Left ventricle myocardium inferior (tissue), 1 donor: ENCODE data around the gene PRICKLE2. TPM values are rescaled to one million over a fixed set of nuclear protein-coding genes. Genes with fewer than 3 reads are reported as not detected.
A peak's percentile ranks its signal among the peaks of the same experiment; 100 is the strongest.

Source experiments
- DNase-seq: peaks from one replicate; pipeline ENCODE4 v3.0.0-alpha.2; 2020
- H3K27ac ChIP-seq: fragments of 200-600 bp; replicated peaks from 2 replicates; pipeline ENCODE4 v1.8.0; 2021
- H3K27me3 ChIP-seq: fragments of 200-600 bp; 2 replicates; pipeline ENCODE4 v1.8.0; 2021; ENCODE audit warnings: low read depth
- H3K36me3 ChIP-seq: fragments of 200-600 bp; 2 replicates; pipeline ENCODE4 v1.8.0; 2021
- H3K4me1 ChIP-seq: fragments of 200-600 bp; 2 replicates; pipeline ENCODE4 v1.8.0; 2021
- H3K4me3 ChIP-seq: fragments of 200-600 bp; 2 replicates; pipeline ENCODE4 v1.8.0; 2021; ENCODE audit warnings: mild to moderate bottlenecking, moderate library complexity
- H3K9me3 ChIP-seq: fragments of 200-600 bp; replicated peaks from 2 replicates; pipeline ENCODE4 v1.8.0; 2021
- intact Hi-C: fragments of 100-400 bp; cut with micrococcal nuclease; formaldehyde crosslinking; loops from one replicate; pipeline ENCODE4 v1.11.0; 2022
- total RNA-seq: library from RNA; stranded (reverse); fragmentation: NEBNext Ultra II Directional; extraction: Animal tissue kit (Norgen Biotek cat#: 25700); gene quantifications from one replicate; pipeline ENCODE4 v1.2.1, GENCODE V29; 2021
- TF ChIP-seq, protein P1 (sequence below): fragments of 200-600 bp; IDR thresholded peaks from 2 replicates; pipeline ENCODE4 v1.8.0; 2021; ENCODE audit warnings: antibody characterized with exemption, mild to moderate bottlenecking, borderline replicate concordance
- donor health status: DM: no; HTN: yes; CAD: no; lungs with severe emphysema.

Gene PRICKLE2
- total RNA-seq, 1 donor from 2014 or later, result 8.7 TPM

DNA sequence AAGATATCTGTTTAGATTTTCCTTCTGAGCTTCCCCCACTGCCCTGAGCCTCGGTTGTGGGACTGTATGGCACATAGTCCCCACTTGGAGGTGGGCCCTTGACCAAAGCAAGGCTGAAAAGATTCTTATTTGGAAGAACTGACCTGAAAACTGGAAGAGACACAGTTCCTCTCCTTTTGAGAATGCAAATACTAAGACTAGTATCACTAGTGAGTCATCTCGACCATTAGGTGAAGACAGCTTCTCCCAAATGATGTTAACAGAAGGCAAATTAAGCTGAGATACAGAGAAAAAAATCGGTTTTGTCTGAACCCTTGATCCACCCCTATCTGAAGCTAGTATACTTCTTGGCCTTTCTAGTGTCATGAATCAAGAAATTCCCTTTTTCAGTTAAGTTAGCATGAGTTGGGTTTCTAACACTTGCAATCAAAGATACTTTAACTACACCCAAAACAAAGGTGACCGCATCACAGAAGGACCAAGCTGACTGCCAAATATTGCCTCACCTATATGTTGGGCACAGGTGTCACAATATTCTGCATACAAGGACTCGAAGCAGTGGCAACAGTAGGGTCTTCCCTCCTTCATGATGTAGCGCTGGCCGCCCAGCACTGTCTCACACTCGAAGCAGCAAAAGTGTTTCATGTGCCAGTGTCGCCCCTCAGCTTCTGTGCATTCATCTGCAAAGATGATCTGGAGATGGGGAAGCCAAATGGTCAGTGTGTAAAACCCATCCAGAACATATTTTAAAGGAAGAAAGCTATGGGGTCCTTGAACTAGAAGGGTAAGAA, 72.4 kb downstream of the PRICKLE2 start:
- Histone ChIP-seq H3K9me3 (peaks cover 8% of the 10 kb centered on the region), H3K36me3 (peaks cover 37% of the 10 kb centered on the region), H3K4me1 (peaks cover 48% of the 10 kb centered on the region), H3K27me3 (no peaks in the 10 kb centered on the region), H3K4me3 (no peak overlapping the region), H3K27ac (no peak overlapping the region)
- TF ChIP-seq, protein P1, sequence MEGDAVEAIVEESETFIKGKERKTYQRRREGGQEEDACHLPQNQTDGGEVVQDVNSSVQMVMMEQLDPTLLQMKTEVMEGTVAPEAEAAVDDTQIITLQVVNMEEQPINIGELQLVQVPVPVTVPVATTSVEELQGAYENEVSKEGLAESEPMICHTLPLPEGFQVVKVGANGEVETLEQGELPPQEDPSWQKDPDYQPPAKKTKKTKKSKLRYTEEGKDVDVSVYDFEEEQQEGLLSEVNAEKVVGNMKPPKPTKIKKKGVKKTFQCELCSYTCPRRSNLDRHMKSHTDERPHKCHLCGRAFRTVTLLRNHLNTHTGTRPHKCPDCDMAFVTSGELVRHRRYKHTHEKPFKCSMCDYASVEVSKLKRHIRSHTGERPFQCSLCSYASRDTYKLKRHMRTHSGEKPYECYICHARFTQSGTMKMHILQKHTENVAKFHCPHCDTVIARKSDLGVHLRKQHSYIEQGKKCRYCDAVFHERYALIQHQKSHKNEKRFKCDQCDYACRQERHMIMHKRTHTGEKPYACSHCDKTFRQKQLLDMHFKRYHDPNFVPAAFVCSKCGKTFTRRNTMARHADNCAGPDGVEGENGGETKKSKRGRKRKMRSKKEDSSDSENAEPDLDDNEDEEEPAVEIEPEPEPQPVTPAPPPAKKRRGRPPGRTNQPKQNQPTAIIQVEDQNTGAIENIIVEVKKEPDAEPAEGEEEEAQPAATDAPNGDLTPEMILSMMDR, result no peak
- DNase-seq, result no peak
- intact Hi-C loops, result no loop called here

- Histone ChIP-seq H3K4me3 (no peak overlapping the region), H3K9me3 (peaks cover 8% of the 10 kb centered on the region), H3K36me3 (peaks cover 38% of the 10 kb centered on the region), H3K27ac (peak overlapping the region; percentile 82), H3K4me1 (peaks cover 40% of the 10 kb centered on the region), H3K27me3 (no peaks in the 10 kb centered on the region)
- intact Hi-C loops, result no loop called here
- DNase-seq, result no peak
- TF ChIP-seq, protein P1, result no peak
These were observed 73.2 kb downstream of the PRICKLE2 start for GRCh38 chr3:64152086-64152485.

DNA sequence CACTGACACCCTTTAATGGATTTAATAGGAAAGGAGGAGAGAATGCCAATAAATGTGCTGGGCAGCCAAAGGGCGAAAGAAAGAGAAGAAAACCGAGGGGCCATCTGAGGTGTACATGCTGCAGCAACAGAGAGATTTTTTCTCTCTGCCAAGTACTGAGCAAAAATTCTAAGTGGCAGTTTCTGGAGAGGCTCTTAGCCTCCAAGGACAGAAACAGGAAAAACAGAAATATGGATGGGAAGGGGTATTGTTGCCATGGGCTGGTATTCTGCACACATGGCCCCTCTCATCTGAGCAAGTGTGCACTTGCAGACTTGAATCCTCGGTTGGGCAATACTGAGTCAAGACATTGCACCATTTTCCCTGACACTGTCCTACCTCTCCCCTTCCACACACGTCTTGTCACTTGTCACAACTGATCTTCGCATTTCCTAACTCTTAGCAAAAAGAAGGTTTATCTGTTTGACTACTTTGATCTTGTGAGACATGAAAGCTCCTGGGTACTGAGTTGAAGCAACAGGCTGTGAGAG, 73.9 kb downstream of the PRICKLE2 start:
- Histone ChIP-seq H3K4me1 (peaks cover 38% of the 10 kb centered on the region), H3K27me3 (no peaks in the 10 kb centered on the region), H3K9me3 (peaks cover 8% of the 10 kb centered on the region), H3K36me3 (peaks cover 38% of the 10 kb centered on the region), H3K27ac (peak overlapping the region; percentile 82), H3K4me3 (no peak overlapping the region)
- TF ChIP-seq, protein P1, result no peak
- intact Hi-C loops, result no loop called here
- no peak for DNase-seq

GRCh38 chr3:64150623-64151207, 74.6 kb downstream of the PRICKLE2 start:
- H3K9me3 ChIP-seq, result peaks cover 8% of the 10 kb centered on the region
- TF ChIP-seq, protein P1, result no peak
- peak overlapping the region; percentile 82 for H3K27ac ChIP-seq
- no peaks in the 10 kb centered on the region for H3K27me3 ChIP-seq
- H3K4me1 ChIP-seq, result peaks cover 38% of the 10 kb centered on the region
- no peak overlapping the region for H3K4me3 ChIP-seq
- intact Hi-C loops, result no loop called here
- DNase-seq, result peak; percentile 63
- H3K36me3 ChIP-seq, result peaks cover 38% of the 10 kb centered on the region

GRCh38 chr3:64149886-64150285, 75.4 kb downstream of the PRICKLE2 start:
- H3K9me3 ChIP-seq, result peaks cover 8% of the 10 kb centered on the region
- TF ChIP-seq, protein P1, result no peak
- H3K4me1 ChIP-seq, result peaks cover 38% of the 10 kb centered on the region
- no peak overlapping the region for H3K4me3 ChIP-seq
- intact Hi-C loops, result no loop called here
- H3K27ac ChIP-seq, result peak overlapping the region; percentile 82
- H3K27me3 ChIP-seq, result no peaks in the 10 kb centered on the region
- DNase-seq, result no peak
- peaks cover 45% of the 10 kb centered on the region for H3K36me3 ChIP-seq
